Neural progenitor cell (in vitro differentiated cells): Measurements from ENCODE around the gene GHDC. TPM values are rescaled to one million over a fixed set of nuclear protein-coding genes. Genes with fewer than 3 reads are reported as not detected.
A peak's percentile ranks its signal among the peaks of the same experiment; 100 is the strongest.

Source experiments
- DNase-seq: peaks from one replicate; pipeline ENCODE4 v3.0.0-alpha.2; 2016; ENCODE audit warnings: low spot score
- H2AFZ ChIP-seq: fragments of 200-600 bp; sonication (generic); replicated peaks from 2 replicates; pipeline ENCODE4 v1.6.1; 2016; ENCODE audit warnings: antibody characterized with exemption
- H3F3A ChIP-seq: fragments of 200-600 bp; sonication (generic); 2 replicates; pipeline ENCODE4 v1.6.1; 2016; ENCODE audit warnings: antibody characterized with exemption, low read depth
- H3K27ac ChIP-seq: fragments of 200-600 bp; sonication (generic); 2 replicates; pipeline ENCODE4 v1.5.1; 2016; ENCODE audit warnings: mild to moderate bottlenecking
- H3K27me3 ChIP-seq: fragments of 200-600 bp; sonication (generic); 2 replicates; pipeline ENCODE4 v1.6.1; 2016; ENCODE audit warnings: mild to moderate bottlenecking, moderate library complexity
- H3K36me3 ChIP-seq: fragments of 200-600 bp; sonication (generic); 2 replicates; pipeline ENCODE4 v1.5.1; 2016
- H3K4me1 ChIP-seq: fragments of 200-600 bp; sonication (generic); 2 replicates; pipeline ENCODE4 v1.6.1; 2016; ENCODE audit warnings: mixed run types
- H3K4me2 ChIP-seq: fragments of 200-600 bp; sonication (generic); 2 replicates; pipeline ENCODE4 v1.6.1; 2016
- H3K4me3 ChIP-seq: fragments of 200-600 bp; sonication (generic); 2 replicates; pipeline ENCODE4 v1.5.1; 2016
- H3K79me2 ChIP-seq: fragments of 200-600 bp; sonication (generic); 2 replicates; pipeline ENCODE4 v1.6.1; 2016; ENCODE audit warnings: low read depth
- H3K9ac ChIP-seq: fragments of 200-600 bp; sonication (generic); 2 replicates; pipeline ENCODE4 v1.6.1; 2016
- H3K9me3 ChIP-seq: fragments of 200-600 bp; sonication (generic); 2 replicates; pipeline ENCODE4 v1.5.1; 2016; ENCODE audit warnings: low read depth
- H4K20me1 ChIP-seq: fragments of 200-600 bp; sonication (generic); 2 replicates; pipeline ENCODE4 v1.6.1; 2016; ENCODE audit warnings: low read depth
- H3K27ac Mint-ChIP-seq: 3 replicates; pipeline ENCODE4 v1.8.0; 2021; ENCODE audit warnings: mixed read lengths
- H3K27me3 Mint-ChIP-seq: 2 replicates; pipeline ENCODE4 v1.8.0; 2022; ENCODE audit warnings: low read depth, mild to moderate bottlenecking, inconsistent platforms, moderate library complexity, mixed read lengths; ENCODE audit not compliant: insufficient read depth
- H3K36me3 Mint-ChIP-seq: 3 replicates; pipeline ENCODE4 v1.8.0; 2021; ENCODE audit warnings: mixed read lengths
- H3K4me1 Mint-ChIP-seq: 3 replicates; pipeline ENCODE4 v1.8.0; 2021; ENCODE audit warnings: mixed read lengths
- H3K4me3 Mint-ChIP-seq: 3 replicates; pipeline ENCODE4 v1.8.0; 2021; ENCODE audit warnings: mild to moderate bottlenecking, moderate library complexity, mixed read lengths
- H3K9me3 Mint-ChIP-seq: 3 replicates; pipeline ENCODE4 v1.8.0; 2020; ENCODE audit warnings: mixed read lengths
- EZH2 ChIP-seq: fragments of 200-600 bp; sonication (generic); IDR thresholded peaks from 2 replicates; pipeline ENCODE4 v1.6.1; 2017; ENCODE audit warnings: antibody characterized with exemption, mild to moderate bottlenecking, moderate library complexity
- EZH2phosphoT487 ChIP-seq: fragments of 200-600 bp; sonication (generic); IDR thresholded peaks from 2 replicates; pipeline ENCODE4 v1.6.1; 2017; ENCODE audit warnings: antibody characterized with exemption
- total RNA-seq: library from RNA; depleted of rRNA; stranded (reverse); fragments of >200 nt; gene quantifications from 2 replicates; pipeline ENCODE4 v1.2.3, GENCODE V29; 2015; ENCODE audit warnings: low replicate concordance
- TF ChIP-seq, protein P1 (sequence below): fragments of 200-600 bp; sonication (generic); IDR thresholded peaks from 2 replicates; pipeline ENCODE4 v1.5.1; 2017; ENCODE audit warnings: antibody characterized with exemption, mild to moderate bottlenecking

Gene GHDC
- total RNA-seq, 1 donor from 2014 or later = 7.7 TPM

- H3F3A ChIP-seq = peaks cover 6% of the 10 kb centered on the region
- no peak for DNase-seq
- Mint-ChIP-seq H3K4me1 (no peaks in the 10 kb centered on the region), H3K4me3 (no peak overlapping the region), H3K27me3 (peaks cover 2% of the 10 kb centered on the region), H3K27ac (no peak overlapping the region), H3K36me3 (peaks cover 22% of the 10 kb centered on the region), H3K9me3 (no peaks in the 10 kb centered on the region)
- peaks cover 8% of the 10 kb centered on the region for H3K36me3 ChIP-seq
- H3K4me3 ChIP-seq = no peak overlapping the region
- TF ChIP-seq EZH2phosphoT487 (no peak), EZH2 (no peak)
- TF ChIP-seq, protein P1, sequence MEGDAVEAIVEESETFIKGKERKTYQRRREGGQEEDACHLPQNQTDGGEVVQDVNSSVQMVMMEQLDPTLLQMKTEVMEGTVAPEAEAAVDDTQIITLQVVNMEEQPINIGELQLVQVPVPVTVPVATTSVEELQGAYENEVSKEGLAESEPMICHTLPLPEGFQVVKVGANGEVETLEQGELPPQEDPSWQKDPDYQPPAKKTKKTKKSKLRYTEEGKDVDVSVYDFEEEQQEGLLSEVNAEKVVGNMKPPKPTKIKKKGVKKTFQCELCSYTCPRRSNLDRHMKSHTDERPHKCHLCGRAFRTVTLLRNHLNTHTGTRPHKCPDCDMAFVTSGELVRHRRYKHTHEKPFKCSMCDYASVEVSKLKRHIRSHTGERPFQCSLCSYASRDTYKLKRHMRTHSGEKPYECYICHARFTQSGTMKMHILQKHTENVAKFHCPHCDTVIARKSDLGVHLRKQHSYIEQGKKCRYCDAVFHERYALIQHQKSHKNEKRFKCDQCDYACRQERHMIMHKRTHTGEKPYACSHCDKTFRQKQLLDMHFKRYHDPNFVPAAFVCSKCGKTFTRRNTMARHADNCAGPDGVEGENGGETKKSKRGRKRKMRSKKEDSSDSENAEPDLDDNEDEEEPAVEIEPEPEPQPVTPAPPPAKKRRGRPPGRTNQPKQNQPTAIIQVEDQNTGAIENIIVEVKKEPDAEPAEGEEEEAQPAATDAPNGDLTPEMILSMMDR = no peak
- no peaks in the 10 kb centered on the region for H3K9me3 ChIP-seq
- H3K4me2 ChIP-seq = no peak overlapping the region
- no peaks in the 10 kb centered on the region for H3K79me2 ChIP-seq
- no peak overlapping the region for H2AFZ ChIP-seq
- H3K27ac ChIP-seq = no peak overlapping the region
- H3K27me3 ChIP-seq = no peaks in the 10 kb centered on the region
- no peaks in the 10 kb centered on the region for H3K4me1 ChIP-seq
- no peaks in the 10 kb centered on the region for H4K20me1 ChIP-seq
- no peak overlapping the region for H3K9ac ChIP-seq
Observed at GRCh38 chr17:42203354-42203753, 9.1 kb upstream of the GHDC start.

- Histone ChIP-seq H3K27ac (no peak overlapping the region), H3K9ac (no peak overlapping the region), H3K4me1 (no peaks in the 10 kb centered on the region), H3K36me3 (peaks cover 6% of the 10 kb centered on the region), H3K9me3 (no peaks in the 10 kb centered on the region), H2AFZ (no peak overlapping the region), H3F3A (peaks cover 10% of the 10 kb centered on the region), H4K20me1 (no peaks in the 10 kb centered on the region), H3K27me3 (no peaks in the 10 kb centered on the region), H3K4me2 (no peak overlapping the region), H3K79me2 (no peaks in the 10 kb centered on the region), H3K4me3 (no peak overlapping the region)
- no peak for DNase-seq
- Mint-ChIP-seq H3K27me3 (peaks cover 2% of the 10 kb centered on the region), H3K4me1 (no peaks in the 10 kb centered on the region), H3K4me3 (no peak overlapping the region), H3K9me3 (no peaks in the 10 kb centered on the region), H3K36me3 (peaks cover 22% of the 10 kb centered on the region), H3K27ac (no peak overlapping the region)
- TF ChIP-seq EZH2 = no peak
- TF ChIP-seq, protein P1 = no peak
- no peak for TF ChIP-seq EZH2phosphoT487
Observed at GRCh38 chr17:42202696-42203095, 8.4 kb upstream of the GHDC start.

GRCh38 chr17:42202159-42202558 lies 7.9 kb upstream of the GHDC start:
- Mint-ChIP-seq H3K27me3 (peaks cover 4% of the 10 kb centered on the region), H3K4me1 (no peaks in the 10 kb centered on the region), H3K9me3 (no peaks in the 10 kb centered on the region), H3K36me3 (peaks cover 19% of the 10 kb centered on the region), H3K4me3 (peak overlapping the region; percentile 38), H3K27ac (peak overlapping the region; percentile 63)
- H4K20me1 ChIP-seq = no peaks in the 10 kb centered on the region
- no peak overlapping the region for H3K4me2 ChIP-seq
- H3K27ac ChIP-seq = no peak overlapping the region
- H3K27me3 ChIP-seq = no peaks in the 10 kb centered on the region
- DNase-seq = no peak
- H3K36me3 ChIP-seq = peaks cover 3% of the 10 kb centered on the region
- TF ChIP-seq EZH2phosphoT487 = no peak
- no peak for TF ChIP-seq EZH2
- TF ChIP-seq, protein P1 = no peak
- peaks cover 15% of the 10 kb centered on the region for H3F3A ChIP-seq
- no peaks in the 10 kb centered on the region for H3K79me2 ChIP-seq
- H2AFZ ChIP-seq = no peak overlapping the region
- H3K4me1 ChIP-seq = no peaks in the 10 kb centered on the region
- no peaks in the 10 kb centered on the region for H3K9me3 ChIP-seq
- no peak overlapping the region for H3K9ac ChIP-seq
- H3K4me3 ChIP-seq = no peak overlapping the region
